Smooth muscle cell of the umbilical artery (primary cell): ENCODE data around the gene EPM2A. TPM values are rescaled to one million over a fixed set of nuclear protein-coding genes. Genes with fewer than 3 reads are reported as not detected.

Source experiments
- total RNA-seq: library from RNA; depleted of rRNA; stranded (reverse); fragments of >200 nt; gene quantifications from 2 replicates; pipeline ENCODE4 v1.2.3, GENCODE V29; 2014

The EPM2A gene
- 6.5 and 6.6 TPM in 2 replicates for total RNA-seq

DNA sequence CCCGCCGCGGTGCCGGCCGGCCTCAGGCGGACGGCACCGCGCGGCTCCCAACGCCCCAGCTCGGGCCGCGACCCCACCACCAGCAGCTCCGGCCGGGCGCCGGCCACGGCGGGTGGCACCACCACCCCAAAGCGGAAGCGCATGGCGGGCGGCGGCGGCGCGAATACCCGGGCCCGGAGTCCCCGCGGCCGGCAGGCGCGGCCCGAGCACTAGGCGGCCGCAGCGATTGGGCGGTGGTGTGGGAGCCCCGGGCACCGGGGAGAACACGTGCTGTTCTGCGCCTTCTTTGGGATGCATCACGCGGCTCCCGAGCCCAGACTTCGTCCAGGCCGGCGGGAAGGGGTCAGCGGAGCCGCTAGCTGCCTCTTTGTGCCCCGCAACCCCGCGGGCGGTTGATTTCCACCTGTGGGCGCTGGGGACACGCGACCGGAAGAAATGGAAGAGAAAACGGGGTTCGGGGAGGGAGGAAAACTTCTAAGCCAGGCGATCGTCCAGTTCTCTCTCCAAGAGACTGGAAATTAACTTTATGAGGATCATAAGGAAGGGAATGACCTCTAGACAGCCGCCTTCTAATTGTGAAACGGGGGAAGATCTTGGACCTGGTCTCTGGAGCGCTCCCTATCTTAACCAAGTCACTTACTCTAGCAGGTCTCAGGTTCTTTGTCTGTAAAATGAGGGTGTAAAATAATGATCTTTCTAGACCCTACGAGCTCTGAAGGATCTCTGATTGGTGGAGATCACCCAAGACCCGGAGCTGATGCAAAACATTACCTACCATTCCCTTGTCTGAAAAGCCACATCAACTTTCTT lies at the start of gene EPM2A:
EPM2A (minus strand) TSS at position 165 of the 810 bp plus-strand sequence; CDS start at position 143, 22 bp downstream.

Other genes starting within 250 kb of the EPM2A start
- 15.4 and 18.6 TPM in 2 replicates for gene FBXO30, start 79.3 kb upstream of the EPM2A start, total RNA-seq
- gene SHPRH, start 228.8 kb upstream of the EPM2A start, total RNA-seq, result 16.6 and 17.1 TPM in 2 replicates